OCI-LY1 (cell line): ENCODE data around the gene JADE3.

Experiments used
- H2AFZ ChIP-seq: fragments of 200-600 bp; sonication (generic), shearing (Covaris generic); 2 replicates; pipeline ENCODE4 v1.6.0; 2014; ENCODE audit warnings: antibody characterized with exemption, mild to moderate bottlenecking, low read length
- H3F3A ChIP-seq: fragments of 200-600 bp; sonication (generic), shearing (Covaris generic); 2 replicates; pipeline ENCODE4 v1.6.0; 2014; ENCODE audit warnings: mild to moderate bottlenecking, antibody characterized with exemption, low read length, moderate library complexity; ENCODE audit not compliant: insufficient read depth
- H3K27ac ChIP-seq: fragments of 200-600 bp; sonication (generic); 2 replicates; pipeline ENCODE4 v1.5.1; 2014; ENCODE audit warnings: low read length, mixed run types, mild to moderate bottlenecking, low read depth; ENCODE audit not compliant: poor library complexity, severe bottlenecking
- H3K27me3 ChIP-seq: fragments of 200-600 bp; sonication (generic); 2 replicates; pipeline ENCODE4 v1.6.0; 2014; ENCODE audit warnings: antibody characterized with exemption, mild to moderate bottlenecking, low read length, moderate library complexity; ENCODE audit not compliant: insufficient read depth
- H3K36me3 ChIP-seq: fragments of 200-600 bp; sonication (generic); 2 replicates; pipeline ENCODE4 v1.6.1; 2014; ENCODE audit warnings: mild to moderate bottlenecking, antibody characterized with exemption, low read length, moderate library complexity, mixed read lengths; ENCODE audit not compliant: insufficient read depth
- H3K4me1 ChIP-seq: fragments of 200-600 bp; sonication (generic); 2 replicates; pipeline ENCODE4 v1.5.1; 2014; ENCODE audit warnings: mild to moderate bottlenecking, low read length, moderate library complexity; ENCODE audit not compliant: insufficient read depth, severe bottlenecking
- H3K4me2 ChIP-seq: fragments of 200-600 bp; sonication (generic), shearing (Covaris generic); 2 replicates; pipeline ENCODE4 v1.6.1; 2014; ENCODE audit warnings: low read length
- H3K4me3 ChIP-seq: fragments of 200-600 bp; sonication (generic); 2 replicates; pipeline ENCODE4 v1.5.1; 2014; ENCODE audit warnings: low read length, low read depth, mild to moderate bottlenecking, mixed read lengths; ENCODE audit not compliant: poor library complexity, severe bottlenecking
- H3K79me2 ChIP-seq: fragments of 200-600 bp; shearing (Covaris generic); 2 replicates; pipeline ENCODE4 v1.6.1; 2016; ENCODE audit warnings: mixed run types, low read length, mixed read lengths; ENCODE audit not compliant: insufficient read depth
- H3K9ac ChIP-seq: fragments of 200-600 bp; sonication (generic), shearing (Covaris generic); 2 replicates; pipeline ENCODE4 v1.6.1; 2014; ENCODE audit warnings: mild to moderate bottlenecking, low read length, mixed read lengths
- H3K9me2 ChIP-seq: fragments of 200-600 bp; sonication (generic), shearing (Covaris generic); 2 replicates; pipeline ENCODE4 v1.6.1; 2014; ENCODE audit warnings: low read depth, mild to moderate bottlenecking, low read length, mixed read lengths
- H3K9me3 ChIP-seq: fragments of 200-600 bp; shearing (Covaris generic); 2 replicates; pipeline ENCODE4 v1.6.1; 2014; ENCODE audit warnings: low read length, mixed read lengths
- H4K20me1 ChIP-seq: fragments of 200-600 bp; sonication (generic), shearing (Covaris generic); 2 replicates; pipeline ENCODE4 v1.6.0; 2016; ENCODE audit warnings: mild to moderate bottlenecking, low read length; ENCODE audit not compliant: insufficient read depth
- CTCF ChIP-seq: fragments of 200-600 bp; sonication (generic), shearing (Covaris generic); IDR thresholded peaks from 2 replicates; pipeline ENCODE4 v1.5.1; 2017; ENCODE audit warnings: mild to moderate bottlenecking, antibody characterized with exemption, low read length, moderate library complexity, mixed read lengths
- EZH2 ChIP-seq: fragments of 200-600 bp; sonication (generic), shearing (Covaris generic); IDR thresholded peaks from 2 replicates; pipeline ENCODE4 v1.8.0; 2017; ENCODE audit warnings: borderline replicate concordance, mixed run types, mild to moderate bottlenecking, antibody characterized with exemption, low read length, moderate library complexity, mixed read lengths

The JADE3 gene

GRCh38 chrX:46961097-46961496 is 48.9 kb downstream of the JADE3 start:
- H3K9me2 ChIP-seq, result no peaks in the 10 kb centered on the region
- no peak overlapping the region for H3K4me3 ChIP-seq
- H3K27ac ChIP-seq, result no peak overlapping the region
- no peak overlapping the region for H3K9ac ChIP-seq
- H4K20me1 ChIP-seq, result no peaks in the 10 kb centered on the region
- no peak overlapping the region for H2AFZ ChIP-seq
- no peaks in the 10 kb centered on the region for H3K79me2 ChIP-seq
- H3K27me3 ChIP-seq, result no peaks in the 10 kb centered on the region
- no peaks in the 10 kb centered on the region for H3K9me3 ChIP-seq
- peaks cover 18% of the 10 kb centered on the region for H3K4me1 ChIP-seq
- H3F3A ChIP-seq, result no peaks in the 10 kb centered on the region
- H3K4me2 ChIP-seq, result peak overlapping the region; percentile 8; the same call in 1 of the 2 replicates
- TF ChIP-seq EZH2 (no peak), CTCF (no peak)
- H3K36me3 ChIP-seq, result no peaks in the 10 kb centered on the region

- Histone ChIP-seq H3K36me3 (no peaks in the 10 kb centered on the region), H3K4me1 (peaks cover 18% of the 10 kb centered on the region), H3K4me3 (no peak overlapping the region), H3K79me2 (no peaks in the 10 kb centered on the region), H3F3A (no peaks in the 10 kb centered on the region), H4K20me1 (no peaks in the 10 kb centered on the region), H3K27me3 (no peaks in the 10 kb centered on the region), H3K4me2 (peak overlapping the region; percentile 8; the same call in 1 of the 2 replicates), H3K9ac (no peak overlapping the region), H2AFZ (no peak overlapping the region), H3K9me2 (no peaks in the 10 kb centered on the region), H3K9me3 (no peaks in the 10 kb centered on the region), H3K27ac (no peak overlapping the region)
- TF ChIP-seq EZH2 (no peak), CTCF (no peak)
Observed at GRCh38 chrX:46961574-46962283, 49.5 kb downstream of the JADE3 start.

GRCh38 chrX:46965125-46965758 is 53.0 kb downstream of the JADE3 start:
- TF ChIP-seq CTCF, result no peak
- TF ChIP-seq EZH2, result no peak
- H3K9ac ChIP-seq, result no peak overlapping the region
- no peak overlapping the region for H2AFZ ChIP-seq
- H3K79me2 ChIP-seq, result no peaks in the 10 kb centered on the region
- H3K27ac ChIP-seq, result no peak overlapping the region
- peaks cover 18% of the 10 kb centered on the region for H3K4me1 ChIP-seq
- no peaks in the 10 kb centered on the region for H3K9me3 ChIP-seq
- no peaks in the 10 kb centered on the region for H3F3A ChIP-seq
- no peak overlapping the region for H3K4me2 ChIP-seq
- no peak overlapping the region for H3K4me3 ChIP-seq
- H4K20me1 ChIP-seq, result no peaks in the 10 kb centered on the region
- no peaks in the 10 kb centered on the region for H3K9me2 ChIP-seq
- H3K27me3 ChIP-seq, result no peaks in the 10 kb centered on the region
- no peaks in the 10 kb centered on the region for H3K36me3 ChIP-seq
